ENCODE data around the gene ADGRF3. TPM values are rescaled to one million over a fixed set of nuclear protein-coding genes. Genes with fewer than 3 reads are reported as not detected.

The ADGRF3 gene, protein sequence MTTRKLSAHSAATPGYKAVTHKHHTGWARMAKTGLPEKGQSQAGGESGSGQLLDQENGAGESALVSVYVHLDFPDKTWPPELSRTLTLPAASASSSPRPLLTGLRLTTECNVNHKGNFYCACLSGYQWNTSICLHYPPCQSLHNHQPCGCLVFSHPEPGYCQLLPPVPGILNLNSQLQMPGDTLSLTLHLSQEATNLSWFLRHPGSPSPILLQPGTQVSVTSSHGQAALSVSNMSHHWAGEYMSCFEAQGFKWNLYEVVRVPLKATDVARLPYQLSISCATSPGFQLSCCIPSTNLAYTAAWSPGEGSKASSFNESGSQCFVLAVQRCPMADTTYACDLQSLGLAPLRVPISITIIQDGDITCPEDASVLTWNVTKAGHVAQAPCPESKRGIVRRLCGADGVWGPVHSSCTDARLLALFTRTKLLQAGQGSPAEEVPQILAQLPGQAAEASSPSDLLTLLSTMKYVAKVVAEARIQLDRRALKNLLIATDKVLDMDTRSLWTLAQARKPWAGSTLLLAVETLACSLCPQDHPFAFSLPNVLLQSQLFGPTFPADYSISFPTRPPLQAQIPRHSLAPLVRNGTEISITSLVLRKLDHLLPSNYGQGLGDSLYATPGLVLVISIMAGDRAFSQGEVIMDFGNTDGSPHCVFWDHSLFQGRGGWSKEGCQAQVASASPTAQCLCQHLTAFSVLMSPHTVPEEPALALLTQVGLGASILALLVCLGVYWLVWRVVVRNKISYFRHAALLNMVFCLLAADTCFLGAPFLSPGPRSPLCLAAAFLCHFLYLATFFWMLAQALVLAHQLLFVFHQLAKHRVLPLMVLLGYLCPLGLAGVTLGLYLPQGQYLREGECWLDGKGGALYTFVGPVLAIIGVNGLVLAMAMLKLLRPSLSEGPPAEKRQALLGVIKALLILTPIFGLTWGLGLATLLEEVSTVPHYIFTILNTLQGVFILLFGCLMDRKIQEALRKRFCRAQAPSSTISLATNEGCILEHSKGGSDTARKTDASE
- 0.76 and 1.0 TPM in 2 replicates for total RNA-seq

DNA sequence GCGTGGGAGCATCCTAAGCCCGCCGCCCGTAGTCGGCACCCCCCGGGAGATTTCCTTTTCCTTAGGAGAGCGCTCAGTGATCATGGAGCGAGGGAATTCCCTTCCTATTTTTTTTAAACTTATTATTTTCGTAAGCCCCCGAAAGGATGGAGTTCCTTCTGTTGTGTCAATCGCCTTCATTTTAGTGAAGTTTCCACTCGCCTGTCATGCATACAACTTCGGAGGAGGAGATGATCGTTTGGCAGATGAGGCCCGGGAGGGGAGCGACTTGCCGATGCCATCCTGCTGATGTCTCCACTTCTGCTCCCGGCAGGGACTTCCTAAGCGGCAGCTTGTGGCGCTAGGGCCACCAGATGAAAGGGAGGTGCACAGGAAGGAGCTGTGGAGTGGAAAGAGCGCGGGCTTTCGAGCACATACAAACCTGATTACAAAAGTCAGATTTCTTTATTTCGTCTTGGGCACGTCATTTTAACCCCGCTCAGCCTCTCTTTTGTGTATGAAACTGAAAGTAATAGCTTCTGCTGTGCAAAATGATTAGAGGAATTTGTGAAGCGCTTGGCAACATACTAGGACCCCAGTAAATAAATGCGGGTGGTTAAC lies at the start of gene ADGRF3:
Gene ADGRF3, minus strand, starts transcription at position 336 of the 600 bp plus-strand sequence. CDS start 555 bp downstream, outside the sequence.
- H3K4me1 Mint-ChIP-seq: peaks cover 42% of the 10 kb centered on the region
- POLR2A ChIA-PET: interaction anchor here (0.9 to 3.1 kb wide), 6 partner anchors 47 to 1543 kb away, joined by 3 to 25 read pairs (median 8); partner anchors contain the start of genes BABAM2, HADHA, HADHB and RBKS
- CTCF ChIA-PET: interaction anchor here (1.0 to 1.7 kb wide), 2 partner anchors 15 to 355 kb away, joined by 3 to 6 read pairs; no protein-coding TSS in a partner anchor
- H3K27ac Mint-ChIP-seq: peak within 1 kb of the TSS; percentile 95
- peaks cover 14% of the 10 kb centered on the region for H3K36me3 Mint-ChIP-seq (ENCODE audit: low read depth)
- intact Hi-C loops (cut with micrococcal nuclease): loop anchor here (1.0 to 10.0 kb wide), 9 partner anchors 16 to 1554 kb away; partner anchors contain the start of genes AGBL5, BABAM2, CENPA and CENPO
- no peaks in the 10 kb centered on the region for H3K9me3 Mint-ChIP-seq
- ATAC-seq (ENCODE audit: low read depth) (peak; percentile 3), DNase-seq (peak; percentile 46)
- H3K4me3 Mint-ChIP-seq: peak within 1 kb of the TSS; percentile 95
- no peaks in the 10 kb centered on the region for H3K27me3 Mint-ChIP-seq
- TF ChIP-seq, protein P1, sequence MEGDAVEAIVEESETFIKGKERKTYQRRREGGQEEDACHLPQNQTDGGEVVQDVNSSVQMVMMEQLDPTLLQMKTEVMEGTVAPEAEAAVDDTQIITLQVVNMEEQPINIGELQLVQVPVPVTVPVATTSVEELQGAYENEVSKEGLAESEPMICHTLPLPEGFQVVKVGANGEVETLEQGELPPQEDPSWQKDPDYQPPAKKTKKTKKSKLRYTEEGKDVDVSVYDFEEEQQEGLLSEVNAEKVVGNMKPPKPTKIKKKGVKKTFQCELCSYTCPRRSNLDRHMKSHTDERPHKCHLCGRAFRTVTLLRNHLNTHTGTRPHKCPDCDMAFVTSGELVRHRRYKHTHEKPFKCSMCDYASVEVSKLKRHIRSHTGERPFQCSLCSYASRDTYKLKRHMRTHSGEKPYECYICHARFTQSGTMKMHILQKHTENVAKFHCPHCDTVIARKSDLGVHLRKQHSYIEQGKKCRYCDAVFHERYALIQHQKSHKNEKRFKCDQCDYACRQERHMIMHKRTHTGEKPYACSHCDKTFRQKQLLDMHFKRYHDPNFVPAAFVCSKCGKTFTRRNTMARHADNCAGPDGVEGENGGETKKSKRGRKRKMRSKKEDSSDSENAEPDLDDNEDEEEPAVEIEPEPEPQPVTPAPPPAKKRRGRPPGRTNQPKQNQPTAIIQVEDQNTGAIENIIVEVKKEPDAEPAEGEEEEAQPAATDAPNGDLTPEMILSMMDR (IDR thresholded peaks at IDR 0.05): no peak

DNA sequence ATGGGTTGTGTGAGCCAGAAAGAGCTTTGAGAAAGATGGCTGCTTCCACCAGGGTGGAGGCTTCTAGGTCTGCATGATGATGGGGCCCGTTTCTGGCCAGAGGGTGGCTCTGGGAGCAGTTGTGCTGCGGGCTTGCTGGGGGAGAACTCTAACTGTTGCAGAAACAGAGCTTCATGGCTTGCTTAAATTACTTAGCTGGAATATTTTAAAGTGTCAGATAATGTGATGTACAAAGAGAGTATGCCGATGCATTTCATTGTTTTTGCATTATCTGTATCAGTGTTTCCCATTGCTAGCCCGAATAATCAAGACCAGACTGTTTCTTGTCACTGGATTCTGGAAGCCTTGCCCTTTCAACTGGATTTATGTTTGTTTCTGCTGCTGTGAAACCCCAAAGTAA lies 48.8 kb upstream of the ADGRF3 start:
- intact Hi-C loops (cut with micrococcal nuclease): no loop called here
- DNase-seq (no peak), ATAC-seq (ENCODE audit: low read depth) (no peak)
- ChIA-PET CTCF (no interaction called here), POLR2A (no interaction called here)
- Mint-ChIP-seq H3K36me3 (ENCODE audit: low read depth) (peaks cover 38% of the 10 kb centered on the region), H3K4me3 (no peak overlapping the region), H3K9me3 (no peaks in the 10 kb centered on the region), H3K4me1 (no peaks in the 10 kb centered on the region), H3K27me3 (no peaks in the 10 kb centered on the region), H3K27ac (no peak overlapping the region)
- TF ChIP-seq, protein P1 (IDR thresholded peaks at IDR 0.05): no peak

DNA sequence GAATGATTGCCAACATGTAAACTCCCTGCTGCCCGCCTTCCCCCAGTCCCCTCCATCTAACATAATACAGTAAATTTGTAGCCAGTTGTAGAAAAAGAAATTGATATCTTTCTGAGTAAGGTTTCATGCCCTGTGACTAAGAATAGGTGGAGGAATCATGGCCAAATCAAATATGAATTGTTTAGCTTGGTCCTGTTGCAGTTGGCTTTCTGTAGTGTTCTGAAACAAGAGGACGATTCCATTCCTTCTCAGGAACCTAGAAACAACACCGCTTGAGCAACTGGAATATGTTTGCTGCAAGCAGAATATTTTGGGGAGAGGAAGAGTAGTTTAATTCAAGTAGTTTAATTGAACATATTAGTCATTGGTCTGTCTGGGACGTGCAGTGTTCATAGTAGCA lies 48.1 kb upstream of the ADGRF3 start:
- DNase-seq (no peak), ATAC-seq (ENCODE audit: low read depth) (no peak)
- Mint-ChIP-seq H3K4me3 (no peak overlapping the region), H3K4me1 (no peaks in the 10 kb centered on the region), H3K27ac (no peak overlapping the region), H3K27me3 (no peaks in the 10 kb centered on the region), H3K9me3 (no peaks in the 10 kb centered on the region), H3K36me3 (ENCODE audit: low read depth) (peaks cover 43% of the 10 kb centered on the region)
- TF ChIP-seq, protein P1 (IDR thresholded peaks at IDR 0.05): no peak
- ChIA-PET CTCF (no interaction called here), POLR2A (no interaction called here)
- intact Hi-C loops (cut with micrococcal nuclease): no loop called here

DNA sequence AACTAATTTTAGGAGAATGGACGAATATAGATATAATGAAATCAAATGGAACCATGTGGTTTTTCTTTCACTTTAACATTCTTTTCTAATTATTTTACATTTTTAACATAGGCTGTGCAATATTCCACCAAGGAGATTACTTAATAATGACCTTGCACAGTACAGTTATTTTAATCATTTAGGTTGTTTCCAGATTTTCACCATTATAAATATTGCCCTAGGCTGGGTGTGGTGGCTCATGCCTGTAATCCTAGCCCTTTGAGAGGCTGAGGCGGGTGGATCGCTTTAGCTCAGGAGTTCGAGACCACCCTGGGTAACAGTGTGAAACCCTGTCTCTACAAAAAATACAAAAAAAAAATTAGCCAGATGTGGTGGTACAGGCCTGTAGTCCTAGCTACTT lies 40.6 kb upstream of the ADGRF3 start:
- no peak overlapping the region for H3K27ac Mint-ChIP-seq
- H3K4me3 Mint-ChIP-seq: no peak overlapping the region
- DNase-seq (no peak), ATAC-seq (ENCODE audit: low read depth) (no peak)
- intact Hi-C loops (cut with micrococcal nuclease): no loop called here
- no peaks in the 10 kb centered on the region for H3K9me3 Mint-ChIP-seq
- ChIA-PET POLR2A (no interaction called here), CTCF (no interaction called here)
- TF ChIP-seq, protein P1 (IDR thresholded peaks at IDR 0.05): no peak
- peaks cover 4% of the 10 kb centered on the region for H3K4me1 Mint-ChIP-seq
- H3K36me3 Mint-ChIP-seq (ENCODE audit: low read depth): peaks cover 56% of the 10 kb centered on the region
- no peaks in the 10 kb centered on the region for H3K27me3 Mint-ChIP-seq
